HG02943 (cell line): ENCODE data around the gene EPHA6.
"Not testable (repeated sequence)": the region's sequence is repeated elsewhere in the genome, so short reads cannot be mapped to it uniquely, and the experiment has no call there.

Experiments used
- ATAC-seq: cut with Tn5 transposase; IDR thresholded peaks from one replicate; pipeline ENCODE4 v1.9.1; 2021; ENCODE audit warnings: mild to moderate bottlenecking, low read depth, moderate library complexity; ENCODE audit not compliant: unreplicated experiment

The EPHA6 gene

GRCh38 chr3:97259263-97259662 lies 444.9 kb downstream of the EPHA6 start:
- ATAC-seq, result no peak

GRCh38 chr3:97264180-97264579 lies 449.8 kb downstream of the EPHA6 start:
- no peak for ATAC-seq

- no peak for ATAC-seq
Measured at GRCh38 chr3:97265237-97266005, 451.0 kb downstream of the EPHA6 start.

- ATAC-seq, result no peak
Measured at GRCh38 chr3:97269202-97269601, 454.8 kb downstream of the EPHA6 start.

GRCh38 chr3:97276879-97277550 lies 462.6 kb downstream of the EPHA6 start:
- ATAC-seq, result not testable (repeated sequence)

- ATAC-seq, result no peak
Measured at GRCh38 chr3:97277708-97278107, 463.3 kb downstream of the EPHA6 start.

GRCh38 chr3:97278506-97278905 lies 464.1 kb downstream of the EPHA6 start:
- no peak for ATAC-seq

- ATAC-seq, result no peak
Measured at GRCh38 chr3:97291901-97292300, 477.5 kb downstream of the EPHA6 start.

- no peak for ATAC-seq
Measured at GRCh38 chr3:97293596-97294131, 479.3 kb downstream of the EPHA6 start.

GRCh38 chr3:97297032-97297431 lies 482.6 kb downstream of the EPHA6 start:
- no peak for ATAC-seq

- ATAC-seq, result no peak
Measured at GRCh38 chr3:97301114-97301513, 486.7 kb downstream of the EPHA6 start.

- no peak for ATAC-seq
Measured at GRCh38 chr3:97306226-97306625, 491.8 kb downstream of the EPHA6 start.

GRCh38 chr3:97338375-97338774 lies 524.0 kb downstream of the EPHA6 start:
- no peak for ATAC-seq

GRCh38 chr3:97340940-97341339 lies 526.5 kb downstream of the EPHA6 start:
- no peak for ATAC-seq

GRCh38 chr3:97347780-97348179 lies 533.4 kb downstream of the EPHA6 start:
- no peak for ATAC-seq

GRCh38 chr3:97350971-97351370 lies 536.6 kb downstream of the EPHA6 start:
- ATAC-seq, result no peak

GRCh38 chr3:97353176-97353575 lies 538.8 kb downstream of the EPHA6 start:
- ATAC-seq, result no peak

- ATAC-seq, result no peak
Measured at GRCh38 chr3:97359977-97360376, 545.6 kb downstream of the EPHA6 start.

GRCh38 chr3:97360804-97361203 lies 546.4 kb downstream of the EPHA6 start:
- no peak for ATAC-seq

- no peak for ATAC-seq
Measured at GRCh38 chr3:97384583-97384982, 570.2 kb downstream of the EPHA6 start.

- no peak for ATAC-seq
Measured at GRCh38 chr3:97388774-97389173, 574.4 kb downstream of the EPHA6 start.

- no peak for ATAC-seq
Measured at GRCh38 chr3:97389936-97390335, 575.5 kb downstream of the EPHA6 start.
